Endothelial cell of umbilical vein (primary cell): ENCODE results near the gene WNT8B. TPM values are rescaled to one million over a fixed set of nuclear protein-coding genes. Genes with fewer than 3 reads are reported as not detected.

Source experiments
- Bru-seq: library from RNA; stranded (reverse); fragments of 400-500 nt; gene quantifications from one replicate; lab custom pipeline; 2021; lab: Mats Ljungman, UMichigan
- BruChase-seq, 2 experiments: library from RNA; stranded (reverse); fragments of 400-500 nt; gene quantifications; one replicate each; lab custom pipeline; 2021; lab: Mats Ljungman, UMichigan
- BruUV-seq: library from RNA; stranded (reverse); fragments of 400-500 nt; replicated peaks from 2 replicates; lab custom pipeline; 2021; lab: Mats Ljungman, UMichigan
- CTCF ChIA-PET: fragments of 300-600, 350-600 bp; sonication (Branson Sonifier 250); formaldehyde crosslinking; loops from one replicate; lab custom pipeline; 2021; ENCODE audit warnings: antibody characterized with exemption, inconsistent platforms; lab: Charles Lee
- POLR2A ChIA-PET: fragments of 300-600, 350-600 bp; sonication (Branson Sonifier 250); formaldehyde crosslinking; loops from one replicate; lab custom pipeline; 2021; ENCODE audit warnings: antibody characterized with exemption, inconsistent platforms; lab: Charles Lee
- DNase-seq: peaks from one replicate; pipeline ENCODE4 v3.0.0-alpha.2; 2011; ENCODE audit warnings: low read depth, low spot score
- FAIRE-seq: peaks from 2 replicates; lab custom pipeline; 2011; peaks lifted over from hg19 to GRCh38; lab: Jason Lieb, UNC
- H2AFZ ChIP-seq: 2 replicates; pipeline ENCODE4 v1.6.0; 2012; ENCODE audit warnings: low read depth, low read length, control low read depth, inconsistent platforms
- H3K27ac ChIP-seq: 2 replicates; pipeline ENCODE4 v1.5.1; 2011; ENCODE audit warnings: low read depth, mild to moderate bottlenecking, control low read depth, low read length, moderate library complexity; ENCODE audit not compliant: insufficient read depth
- H3K27me3 ChIP-seq, 2 experiments: 2 replicates each; pipeline versions ENCODE4 v1.6.0 to v1.6.1; 2011; ENCODE audit warnings: low read length in 2 of 2, mixed read lengths in 1 of 2; ENCODE audit not compliant: control insufficient read depth in 2 of 2, insufficient read depth in 2 of 2
- H3K36me3 ChIP-seq, 2 experiments: 2 replicates in 1 of 2; 3 replicates in 1 of 2; pipeline ENCODE4 v1.5.1; 2011; ENCODE audit warnings: low read length in 2 of 2, mild to moderate bottlenecking in 1 of 2, moderate library complexity in 1 of 2; ENCODE audit not compliant: control insufficient read depth in 2 of 2, insufficient read depth in 2 of 2; ENCODE audit errors: extremely low read depth in 1 of 2
- H3K4me1 ChIP-seq: 3 replicates; pipeline ENCODE4 v1.5.1; 2011; ENCODE audit warnings: mild to moderate bottlenecking, low read length; ENCODE audit not compliant: control insufficient read depth, insufficient read depth; ENCODE audit errors: extremely low read depth
- H3K4me2 ChIP-seq: 2 replicates; pipeline ENCODE4 v1.6.1; 2011; ENCODE audit warnings: low read length, control low read depth, mixed read lengths; ENCODE audit not compliant: insufficient read depth
- H3K4me3 ChIP-seq, 3 experiments: fragments of 200-600 bp in 1 of 3; sonication (generic), shearing (Covaris generic) in 1 of 3; replicated peaks in 1 of 3; 2 replicates each; pipeline ENCODE4 v1.5.1; 2011 to 2016; ENCODE audit warnings: control low read depth in 3 of 3, low read length in 3 of 3, mild to moderate bottlenecking in 2 of 3, inconsistent platforms in 1 of 3, low read depth in 1 of 3, moderate library complexity in 1 of 3; ENCODE audit not compliant: insufficient read depth in 1 of 3
- H3K79me2 ChIP-seq: 2 replicates; pipeline ENCODE4 v1.6.0; 2012; ENCODE audit warnings: low read length, inconsistent platforms; ENCODE audit not compliant: control insufficient read depth, insufficient read depth
- H3K9ac ChIP-seq: replicated peaks from 2 replicates; pipeline ENCODE3; 2011; ENCODE audit warnings: low read length, control low read depth; ENCODE audit not compliant: insufficient read depth; ENCODE audit errors: extremely low read depth
- H3K9me1 ChIP-seq: replicated peaks from 3 replicates; pipeline ENCODE4 v1.6.0; 2011; ENCODE audit warnings: mild to moderate bottlenecking, low read length; ENCODE audit not compliant: control insufficient read depth, insufficient read depth; ENCODE audit errors: extremely low read depth
- H3K9me3 ChIP-seq: replicated peaks from 2 replicates; pipeline ENCODE4 v1.5.1; 2012; ENCODE audit warnings: low read length, inconsistent platforms; ENCODE audit not compliant: control insufficient read depth, insufficient read depth
- H4K20me1 ChIP-seq: replicated peaks from 2 replicates; pipeline ENCODE3; 2011; ENCODE audit warnings: mild to moderate bottlenecking, low read length; ENCODE audit not compliant: control insufficient read depth, insufficient read depth; ENCODE audit errors: extremely low read depth
- EZH2 ChIP-seq: IDR thresholded peaks from 2 replicates; pipeline ENCODE4 v1.6.1; 2012; ENCODE audit warnings: borderline replicate concordance, low read depth, mild to moderate bottlenecking, moderate library complexity, low read length, inconsistent platforms; ENCODE audit not compliant: severe bottlenecking
- FOS ChIP-seq: IDR thresholded peaks from 2 replicates; pipeline ENCODE4 v1.6.1; 2011; ENCODE audit warnings: mild to moderate bottlenecking, low read length, moderate library complexity, borderline replicate concordance; ENCODE audit not compliant: insufficient read depth
- GATA2 ChIP-seq: IDR thresholded peaks from 2 replicates; pipeline ENCODE4 v1.7.0; 2011; ENCODE audit warnings: low read depth, mild to moderate bottlenecking, moderate library complexity, mixed read lengths, low read length; ENCODE audit not compliant: insufficient read length, insufficient read depth
- MYC ChIP-seq: IDR thresholded peaks from one replicate; pipeline ENCODE4 v1.6.1; 2011; ENCODE audit warnings: mild to moderate bottlenecking, low read depth, low read length
- POLR2A ChIP-seq: IDR thresholded peaks from 2 replicates; pipeline ENCODE4 v1.6.1; 2012; ENCODE audit warnings: low read depth, mild to moderate bottlenecking, control low read depth, low read length
- POLR2AphosphoS5 ChIP-seq: IDR thresholded peaks from 2 replicates; pipeline ENCODE4 v1.6.1; 2012; ENCODE audit warnings: low read depth, mild to moderate bottlenecking, control low read depth, low read length, moderate library complexity; ENCODE audit not compliant: insufficient read depth
- dilution Hi-C: fragments of 300-500 bp; cut with MboI; formaldehyde crosslinking; loops from one replicate; pipeline ENCODE4 v1.15.0; 2019; ENCODE audit warnings: low sequenced_read_pairs; ENCODE audit not compliant: extremely low pct_ligation_motif_present
- intact Hi-C: fragments of 100-400 bp; cut with micrococcal nuclease; formaldehyde crosslinking; loops from one replicate; pipeline ENCODE4 v1.10.0; 2022
- long read RNA-seq: library from polyadenylated mRNA; stranded (forward); transcript quantifications from one replicate; pipeline ENCODE4 v2.0.0, GENCODE V29; 2021
- polyA minus RNA-seq, 3 experiments: library from RNA; depleted of rRNA, polyadenylated mRNA; stranded (reverse); fragments of >200 nt; gene quantifications; 1 replicate in 1 of 3; 2 replicates in 2 of 3; pipeline ENCODE4 v1.2.3, GENCODE V29; 2011
- polyA plus RNA-seq, 4 experiments: library from polyadenylated mRNA; depleted of rRNA in 3 of 4; stranded (reverse) in 3 of 4; unstranded in 1 of 4; fragments of >200 nt; gene quantifications; 2 replicates each; pipeline versions ENCODE4 v1.2.1 to v1.2.3, GENCODE V29; 2011 to 2012; ENCODE audit warnings: missing spikeins in 1 of 4
- total RNA-seq: library from RNA; stranded (reverse); gene quantifications from 2 replicates; pipeline ENCODE4 v1.2.3, GENCODE V29; 2021

WNT8B gene, protein sequence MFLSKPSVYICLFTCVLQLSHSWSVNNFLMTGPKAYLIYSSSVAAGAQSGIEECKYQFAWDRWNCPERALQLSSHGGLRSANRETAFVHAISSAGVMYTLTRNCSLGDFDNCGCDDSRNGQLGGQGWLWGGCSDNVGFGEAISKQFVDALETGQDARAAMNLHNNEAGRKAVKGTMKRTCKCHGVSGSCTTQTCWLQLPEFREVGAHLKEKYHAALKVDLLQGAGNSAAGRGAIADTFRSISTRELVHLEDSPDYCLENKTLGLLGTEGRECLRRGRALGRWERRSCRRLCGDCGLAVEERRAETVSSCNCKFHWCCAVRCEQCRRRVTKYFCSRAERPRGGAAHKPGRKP
- total RNA-seq (not detected in 2 replicates), polyA plus RNA-seq (not detected in 2 replicates), polyA minus RNA-seq (not detected in 2 replicates), Bru-seq, nascent RNA (not detected), BruChase-seq, experiment 1, labeled RNA remaining after a 6-hour chase (not detected), BruChase-seq, experiment 2, labeled RNA remaining after a 2-hour chase (not detected)
- not detected in 2 replicates for polyA plus RNA-seq (2011; cell fraction: cytosol; rRNA removed)
- polyA plus RNA-seq (2011; cell fraction: nucleus; rRNA removed) = not detected in 2 replicates
- 0.08 TPM in 1 of 2 replicates, not detected in the other for polyA plus RNA-seq (2012)
- not detected for polyA minus RNA-seq (2011; cell fraction: cytosol; rRNA and poly(A)+ RNA removed)
- not detected in 2 replicates for polyA minus RNA-seq (2011; cell fraction: nucleus; rRNA and poly(A)+ RNA removed)
- long read RNA-seq = 0 reads

DNA sequence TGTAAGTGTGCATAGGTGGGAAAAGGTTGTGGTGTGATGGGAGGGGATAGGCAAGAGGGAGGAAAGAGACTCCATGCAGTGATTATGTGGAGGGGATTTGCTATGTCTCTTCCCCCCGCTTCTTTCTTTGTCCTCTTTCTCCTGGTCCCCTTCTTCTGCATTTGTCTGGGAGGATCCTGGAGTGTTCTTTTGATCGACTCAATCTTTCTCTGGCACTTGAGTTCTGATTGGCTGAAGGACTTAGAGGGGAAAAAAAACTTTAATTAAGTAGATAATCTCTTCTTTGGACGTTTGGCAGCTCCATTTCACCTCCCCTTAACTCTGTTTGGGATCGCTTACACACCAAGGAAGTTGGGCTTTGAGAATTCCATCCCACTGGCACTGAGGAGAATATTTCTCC is at the start of gene WNT8B:
Gene WNT8B, plus strand, starts transcription at position 301 of the 400 bp plus-strand sequence. CDS start 160 bp downstream, outside the sequence.
- ChIA-PET CTCF (interaction anchor here (1.3 kb wide), 1 partner anchor 20 kb away, joined by 3 read pairs; no protein-coding TSS in a partner anchor), POLR2A (no interaction called here)
- dilution Hi-C loops (no loop called here), intact Hi-C loops (no loop called here)
- no peaks in the 10 kb centered on the region for H3K79me2 ChIP-seq
- H3K9me3 ChIP-seq = no peaks in the 10 kb centered on the region
- no TSS peak for BruUV-seq
- no peaks in the 10 kb centered on the region for H4K20me1 ChIP-seq
- TF ChIP-seq GATA2 = no peak
- TF ChIP-seq MYC = no peak
- no peak for TF ChIP-seq POLR2A
- TF ChIP-seq FOS = no peak
- no peak for TF ChIP-seq POLR2AphosphoS5
- TF ChIP-seq EZH2 = no peak
- H3K4me2 ChIP-seq = no peak within 1 kb of the TSS
- H3K27me3 ChIP-seq = peaks cover 36 to 47% of the 10 kb centered on the region in 2 experiments
- FAIRE-seq = no peak
- H2AFZ ChIP-seq = no peak within 1 kb of the TSS
- no peak within 1 kb of the TSS for H3K4me3 ChIP-seq
- no peaks in the 10 kb centered on the region for H3K36me3 ChIP-seq
- H3K27ac ChIP-seq = no peak within 1 kb of the TSS
- no peaks in the 10 kb centered on the region for H3K4me1 ChIP-seq
- no peaks in the 10 kb centered on the region for H3K9me1 ChIP-seq
- no peak within 1 kb of the TSS for H3K9ac ChIP-seq
- DNase-seq = no peak
